ENCODE results near the gene SMARCB1.

SMARCB1 gene

GRCh38 chr22:23779731-23780130 is 7.0 kb upstream of the SMARCB1 start:
- TF ChIP-seq CTCF (IDR thresholded peaks at IDR 0.05; ENCODE audit: extremely low read depth, insufficient read depth, missing control alignments), result no peak
- in situ Hi-C loops (cut with MboI; ENCODE audit: low pct_unique_long_range_greater_than_20kb, low sequenced_read_pairs, unreplicated experiment), result no loop called here
- no peak for DNase-seq (ENCODE audit: low spot score)

GRCh38 chr22:23780146-23780748 is 6.5 kb upstream of the SMARCB1 start:
- DNase-seq (ENCODE audit: low spot score), result no peak
- no peak for TF ChIP-seq CTCF (IDR thresholded peaks at IDR 0.05; ENCODE audit: extremely low read depth, insufficient read depth, missing control alignments)
- in situ Hi-C loops (cut with MboI; ENCODE audit: low pct_unique_long_range_greater_than_20kb, low sequenced_read_pairs, unreplicated experiment), result no loop called here

- in situ Hi-C loops (cut with MboI; ENCODE audit: low pct_unique_long_range_greater_than_20kb, low sequenced_read_pairs, unreplicated experiment), result no loop called here
- TF ChIP-seq CTCF (IDR thresholded peaks at IDR 0.05; ENCODE audit: extremely low read depth, insufficient read depth, missing control alignments), result no peak
- DNase-seq (ENCODE audit: low spot score), result no peak
These were observed 5.7 kb upstream of the SMARCB1 start for GRCh38 chr22:23781065-23781464.

GRCh38 chr22:23781511-23782183 is 5.1 kb upstream of the SMARCB1 start:
- no peak for TF ChIP-seq CTCF (IDR thresholded peaks at IDR 0.05; ENCODE audit: extremely low read depth, insufficient read depth, missing control alignments)
- DNase-seq (ENCODE audit: low spot score), result no peak
- in situ Hi-C loops (cut with MboI; ENCODE audit: low pct_unique_long_range_greater_than_20kb, low sequenced_read_pairs, unreplicated experiment), result no loop called here

GRCh38 chr22:23782252-23782651 is 4.5 kb upstream of the SMARCB1 start:
- DNase-seq (ENCODE audit: low spot score), result no peak
- TF ChIP-seq CTCF (IDR thresholded peaks at IDR 0.05; ENCODE audit: extremely low read depth, insufficient read depth, missing control alignments), result no peak
- in situ Hi-C loops (cut with MboI; ENCODE audit: low pct_unique_long_range_greater_than_20kb, low sequenced_read_pairs, unreplicated experiment), result no loop called here

GRCh38 chr22:23782703-23783102 is 4.1 kb upstream of the SMARCB1 start:
- in situ Hi-C loops (cut with MboI; ENCODE audit: low pct_unique_long_range_greater_than_20kb, low sequenced_read_pairs, unreplicated experiment), result no loop called here
- no peak for TF ChIP-seq CTCF (IDR thresholded peaks at IDR 0.05; ENCODE audit: extremely low read depth, insufficient read depth, missing control alignments)
- no peak for DNase-seq (ENCODE audit: low spot score)

All from GM13977 (cell line).